SJSA1 (cell line): ENCODE results near the gene NSMCE3. TPM values are rescaled to one million over a fixed set of nuclear protein-coding genes. Genes with fewer than 3 reads are reported as not detected.

Source experiments
- DNase-seq, 2 experiments: peaks; one replicate each; pipeline ENCODE4 v3.0.0-alpha.2; 2015 to 2020; ENCODE audit warnings: low spot score in 2 of 2, low read depth in 1 of 2
- H3K27ac ChIP-seq: fragments of 250-450 bp; sonication (Bioruptor Pico); 2 replicates; pipeline ENCODE4 v1.5.1; 2020; ENCODE audit warnings: mild to moderate bottlenecking, moderate library complexity
- H3K27me3 ChIP-seq: fragments of 250-450 bp; sonication (Bioruptor Pico); replicated peaks from 2 replicates; pipeline ENCODE4 v1.5.1; 2020; ENCODE audit warnings: mild to moderate bottlenecking, moderate library complexity
- H3K36me3 ChIP-seq: fragments of 250-450 bp; sonication (Bioruptor Pico); 2 replicates; pipeline ENCODE4 v1.5.1; 2020; ENCODE audit warnings: mild to moderate bottlenecking
- H3K4me1 ChIP-seq: fragments of 250-450 bp; sonication (Bioruptor Pico); replicated peaks from 2 replicates; pipeline ENCODE4 v1.6.1; 2021; ENCODE audit warnings: mild to moderate bottlenecking
- H3K4me3 ChIP-seq: fragments of 250-450 bp; sonication (Bioruptor Pico); 2 replicates; pipeline ENCODE4 v1.5.1; 2020; ENCODE audit warnings: mild to moderate bottlenecking
- H3K9me3 ChIP-seq: fragments of 250-450 bp; sonication (Bioruptor Pico); replicated peaks from 2 replicates; pipeline ENCODE4 v1.5.1; 2020; ENCODE audit warnings: mild to moderate bottlenecking
- total RNA-seq: library from RNA; depleted of rRNA; stranded (reverse); fragments of >200 nt; shearing (Covaris generic); gene quantifications from 2 replicates; pipeline ENCODE4 v1.2.3, GENCODE V29; 2014

The NSMCE3 gene
- total RNA-seq, 1 experiment from 2014 or later = 14.7 TPM

GRCh38 chr15:29223640-29224039 lies 46.0 kb downstream of the NSMCE3 start:
- Histone ChIP-seq H3K27ac (no peak overlapping the region), H3K4me3 (no peak overlapping the region), H3K9me3 (no peaks in the 10 kb centered on the region), H3K4me1 (no peaks in the 10 kb centered on the region), H3K36me3 (no peaks in the 10 kb centered on the region), H3K27me3 (no peaks in the 10 kb centered on the region; the same call in 1 of the 2 replicates)
- DNase-seq = no peak

GRCh38 chr15:29222129-29222853 lies 47.3 kb downstream of the NSMCE3 start:
- Histone ChIP-seq H3K27ac (no peak overlapping the region), H3K4me3 (no peak overlapping the region), H3K36me3 (no peaks in the 10 kb centered on the region), H3K9me3 (no peaks in the 10 kb centered on the region), H3K4me1 (no peaks in the 10 kb centered on the region), H3K27me3 (no peaks in the 10 kb centered on the region; the same call in 1 of the 2 replicates)
- DNase-seq = no peak

GRCh38 chr15:29220852-29221251 lies 48.8 kb downstream of the NSMCE3 start:
- Histone ChIP-seq H3K27ac (no peak overlapping the region), H3K4me3 (no peak overlapping the region), H3K9me3 (no peaks in the 10 kb centered on the region), H3K27me3 (no peaks in the 10 kb centered on the region; the same call in 1 of the 2 replicates), H3K4me1 (no peaks in the 10 kb centered on the region), H3K36me3 (no peaks in the 10 kb centered on the region)
- DNase-seq = no peak

- H3K4me3 ChIP-seq = no peak overlapping the region
- H3K27me3 ChIP-seq = no peaks in the 10 kb centered on the region; the same call in 1 of the 2 replicates
- H3K27ac ChIP-seq = no peak overlapping the region
- no peak for DNase-seq
- H3K9me3 ChIP-seq = no peaks in the 10 kb centered on the region
- H3K36me3 ChIP-seq = no peaks in the 10 kb centered on the region
- H3K4me1 ChIP-seq = no peaks in the 10 kb centered on the region
These were observed 52.7 kb downstream of the NSMCE3 start for GRCh38 chr15:29216955-29217354.
